Measurements from ENCODE around the gene MYH6.

The MYH6 gene

DNA sequence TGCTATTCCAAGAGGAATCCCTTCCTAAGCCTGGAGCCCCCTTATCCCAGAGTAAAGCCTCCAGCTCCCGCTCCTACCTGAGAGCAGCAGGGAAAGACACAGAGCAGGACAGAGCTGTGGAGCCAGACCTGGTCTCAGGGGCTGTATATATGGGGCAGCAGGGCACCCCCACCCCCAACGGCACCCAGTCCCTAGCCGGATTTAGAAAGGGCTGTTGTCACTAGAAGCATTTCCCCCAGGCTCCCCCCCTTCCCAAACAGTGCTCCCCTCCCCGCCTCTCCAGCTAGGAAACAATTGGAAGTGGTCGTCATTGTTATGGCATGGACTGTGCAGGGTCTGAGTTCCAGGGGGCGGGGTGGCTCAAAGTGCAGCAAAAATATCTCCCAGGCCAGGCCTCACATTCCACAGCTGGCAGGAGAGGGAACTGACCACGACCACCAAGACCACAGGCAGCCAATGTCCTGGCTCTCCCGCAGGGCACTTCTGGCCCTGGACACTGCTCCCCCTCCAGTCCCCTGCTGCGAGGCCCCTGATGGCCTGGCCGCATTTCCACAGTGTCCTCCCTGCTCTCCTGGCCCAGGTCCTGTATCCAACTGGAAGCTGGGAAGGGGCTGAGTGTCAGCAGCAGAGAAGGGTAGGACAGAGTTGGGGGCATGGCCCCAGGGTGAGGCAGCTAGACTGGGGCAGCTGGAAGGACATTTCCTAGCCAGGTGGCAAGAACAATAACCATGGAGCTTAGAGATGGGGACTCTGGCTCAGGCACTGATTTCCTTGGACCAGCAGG lies 27.7 kb upstream of the MYH6 start, which contains the start of gene MYH7:
Gene MYH7, minus strand, starts transcription at position 118 of the 784 bp plus-strand sequence. CDS start 1,928 bp downstream, outside the sequence.
- no peak within 1 kb of the TSS for H3K4me3 ChIP-seq (ENCODE audit: low read length)
- no peak for DNase-seq (ENCODE audit: low read depth)
- TF ChIP-seq, protein P1, sequence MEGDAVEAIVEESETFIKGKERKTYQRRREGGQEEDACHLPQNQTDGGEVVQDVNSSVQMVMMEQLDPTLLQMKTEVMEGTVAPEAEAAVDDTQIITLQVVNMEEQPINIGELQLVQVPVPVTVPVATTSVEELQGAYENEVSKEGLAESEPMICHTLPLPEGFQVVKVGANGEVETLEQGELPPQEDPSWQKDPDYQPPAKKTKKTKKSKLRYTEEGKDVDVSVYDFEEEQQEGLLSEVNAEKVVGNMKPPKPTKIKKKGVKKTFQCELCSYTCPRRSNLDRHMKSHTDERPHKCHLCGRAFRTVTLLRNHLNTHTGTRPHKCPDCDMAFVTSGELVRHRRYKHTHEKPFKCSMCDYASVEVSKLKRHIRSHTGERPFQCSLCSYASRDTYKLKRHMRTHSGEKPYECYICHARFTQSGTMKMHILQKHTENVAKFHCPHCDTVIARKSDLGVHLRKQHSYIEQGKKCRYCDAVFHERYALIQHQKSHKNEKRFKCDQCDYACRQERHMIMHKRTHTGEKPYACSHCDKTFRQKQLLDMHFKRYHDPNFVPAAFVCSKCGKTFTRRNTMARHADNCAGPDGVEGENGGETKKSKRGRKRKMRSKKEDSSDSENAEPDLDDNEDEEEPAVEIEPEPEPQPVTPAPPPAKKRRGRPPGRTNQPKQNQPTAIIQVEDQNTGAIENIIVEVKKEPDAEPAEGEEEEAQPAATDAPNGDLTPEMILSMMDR (conservative IDR thresholded peaks at IDR 0.05; ENCODE audit: low read length), result no peak

DNA sequence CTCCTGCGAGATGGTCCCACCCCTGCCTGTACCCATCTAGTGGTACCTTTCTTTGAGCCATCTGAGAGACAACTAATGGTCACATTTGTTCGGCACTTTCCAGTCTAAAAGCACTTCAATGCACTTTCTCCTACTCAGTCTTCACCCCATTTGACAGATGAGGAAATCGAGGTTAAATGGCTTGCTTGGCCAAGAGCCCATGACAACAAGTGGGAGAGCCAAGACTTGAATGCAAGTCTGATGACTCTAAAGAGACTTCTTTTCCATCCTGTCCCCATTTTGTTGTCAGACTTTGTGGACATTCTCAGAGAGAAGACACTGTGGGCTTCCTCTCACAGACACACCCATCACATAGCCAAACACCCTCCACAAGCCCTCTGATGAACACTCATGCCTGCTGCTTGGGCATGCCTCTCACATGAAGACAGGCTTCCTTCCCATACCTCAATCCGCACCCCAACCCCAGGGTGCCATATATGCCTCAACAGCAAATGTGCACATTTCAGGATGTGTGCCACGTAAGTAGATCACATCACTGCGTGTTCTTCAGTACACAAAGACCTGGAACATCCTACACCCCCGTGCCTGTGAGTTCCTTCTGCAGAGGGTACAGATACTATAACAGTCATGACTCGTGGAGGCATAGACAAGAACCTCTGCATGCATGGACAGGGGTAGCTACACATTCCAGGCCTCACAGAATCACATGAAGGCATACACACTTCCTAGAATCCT lies 26.6 kb upstream of the MYH6 start:
- no peak overlapping the region for H3K4me3 ChIP-seq (ENCODE audit: low read length)
- no peak for DNase-seq (ENCODE audit: low read depth)
- TF ChIP-seq, protein P1 (conservative IDR thresholded peaks at IDR 0.05; ENCODE audit: low read length), result no peak

DNA sequence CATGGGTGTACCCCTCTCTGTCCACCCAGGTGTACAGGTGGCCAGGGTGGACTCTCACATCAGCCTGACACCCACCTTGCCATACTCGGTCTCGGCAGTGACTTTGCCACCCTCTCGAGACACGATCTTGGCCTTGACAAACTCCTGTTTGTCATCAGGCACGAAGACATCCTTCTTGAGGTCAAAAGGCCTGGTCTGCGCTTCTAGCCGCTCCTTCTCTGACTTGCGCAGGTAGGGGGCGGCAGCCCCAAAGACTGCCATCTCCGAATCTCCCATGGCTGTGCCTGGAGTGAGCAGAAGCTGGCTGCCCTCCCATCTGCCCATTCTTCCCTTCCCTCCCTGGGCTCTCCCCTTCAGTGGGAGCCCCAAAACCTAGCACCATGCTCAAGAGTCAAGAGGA lies 25.4 kb upstream of the MYH6 start:
- TF ChIP-seq, protein P1 (conservative IDR thresholded peaks at IDR 0.05; ENCODE audit: low read length), result no peak
- no peak for DNase-seq (ENCODE audit: low read depth)
- no peak overlapping the region for H3K4me3 ChIP-seq (ENCODE audit: low read length)

DNA sequence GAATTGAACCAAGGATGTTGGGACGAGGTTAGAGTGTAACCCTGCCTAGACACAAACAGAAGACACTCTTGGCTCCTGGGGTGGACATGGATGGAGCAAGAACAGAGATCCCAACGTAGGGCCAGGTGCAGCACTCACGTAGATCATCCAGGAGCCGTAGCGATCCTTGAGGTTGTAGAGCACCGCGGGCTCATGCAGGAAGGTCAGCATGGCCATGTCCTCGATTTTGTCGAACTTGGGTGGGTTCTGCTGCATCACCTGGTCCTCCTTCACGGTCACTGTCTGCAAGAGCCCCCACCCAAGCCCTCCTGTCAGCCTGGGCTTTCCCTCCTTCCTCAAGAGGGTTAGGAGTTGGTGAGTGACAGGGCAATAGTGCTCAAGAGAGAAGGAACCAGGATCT lies 24.9 kb upstream of the MYH6 start:
- DNase-seq (ENCODE audit: low read depth), result no peak
- H3K4me3 ChIP-seq (ENCODE audit: low read length), result no peak overlapping the region
- TF ChIP-seq, protein P1 (conservative IDR thresholded peaks at IDR 0.05; ENCODE audit: low read length), result no peak

DNA sequence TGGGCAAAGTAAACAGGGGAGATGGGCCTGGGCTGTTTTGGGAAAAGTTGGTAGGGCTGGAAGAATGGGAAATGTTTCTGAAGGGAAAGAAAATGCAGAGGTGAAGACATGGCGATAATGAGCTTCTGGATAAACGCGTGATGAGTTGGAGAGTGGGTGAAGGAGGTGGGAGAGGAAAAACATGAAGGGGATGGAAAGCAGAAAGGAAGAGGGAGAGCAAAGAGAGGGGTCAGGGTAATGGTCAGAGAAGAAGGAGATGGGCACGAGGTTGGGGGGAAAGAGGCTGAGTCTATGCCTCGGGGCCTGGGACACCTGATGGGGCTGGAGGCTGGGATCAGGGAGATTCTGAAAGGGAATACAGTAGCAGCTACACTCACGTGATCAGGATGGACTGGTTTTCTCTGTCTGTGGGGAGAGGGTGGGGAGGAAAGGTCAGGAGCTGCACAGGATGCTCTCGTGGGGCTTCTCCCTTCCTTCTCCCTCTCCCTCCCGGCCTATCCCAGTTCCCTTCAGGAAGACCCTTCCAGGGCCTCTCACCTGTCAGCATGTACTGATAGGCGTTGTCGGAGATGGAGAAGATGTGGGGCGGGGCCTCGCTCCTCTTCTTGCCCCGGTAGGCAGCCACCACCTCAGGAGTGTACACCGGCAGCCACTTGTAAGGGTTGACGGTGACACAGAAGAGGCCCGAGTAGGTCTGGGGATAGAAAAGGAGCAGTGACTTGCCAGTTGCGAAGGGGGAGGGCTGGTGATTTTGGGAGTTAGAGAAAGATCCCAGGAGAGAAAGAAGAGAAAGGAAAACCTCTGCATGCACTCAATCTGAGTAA lies 24.2 kb upstream of the MYH6 start:
- TF ChIP-seq, protein P1 (conservative IDR thresholded peaks at IDR 0.05; ENCODE audit: low read length), result no peak
- DNase-seq (ENCODE audit: low read depth), result no peak
- H3K4me3 ChIP-seq (ENCODE audit: low read length), result no peak overlapping the region

DNA sequence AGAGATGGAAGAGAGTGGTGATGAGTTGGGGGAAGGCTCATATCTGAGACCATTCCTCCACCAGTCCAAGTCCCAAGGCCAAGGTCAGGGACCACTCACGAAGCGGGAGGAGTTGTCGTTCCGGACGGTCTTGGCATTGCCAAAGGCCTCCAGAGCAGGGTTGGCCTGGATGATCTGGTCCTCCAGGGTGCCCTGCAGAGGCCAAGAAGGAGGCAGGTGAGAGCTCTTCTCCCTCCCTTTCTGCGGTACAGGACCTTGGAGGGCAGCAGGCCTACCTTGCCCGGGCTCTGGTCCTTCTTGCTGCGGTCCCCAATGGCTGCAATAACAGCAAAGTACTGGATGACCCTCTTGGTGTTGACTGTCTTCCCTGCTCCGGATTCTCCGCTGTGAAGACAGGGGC lies 23.4 kb upstream of the MYH6 start:
- TF ChIP-seq, protein P1 (conservative IDR thresholded peaks at IDR 0.05; ENCODE audit: low read length), result no peak
- DNase-seq (ENCODE audit: low read depth), result no peak
- H3K4me3 ChIP-seq (ENCODE audit: low read length), result no peak overlapping the region

All from AG10803 (cell line).